HG02571 (cell line): ENCODE results near the gene CLCN1.
"Not testable (repeated sequence)": the region's sequence is repeated elsewhere in the genome, so short reads cannot be mapped to it uniquely, and the experiment has no call there.

Experiments
- ATAC-seq: cut with Tn5 transposase; IDR thresholded peaks from one replicate; pipeline ENCODE4 v1.9.1; 2021; ENCODE audit warnings: mild to moderate bottlenecking, moderate library complexity; ENCODE audit not compliant: unreplicated experiment

Gene CLCN1

GRCh38 chr7:143315776-143316175, at the start of gene CLCN1:
CLCN1 (plus strand) TSS chr7:143316111; CDS start chr7:143316213, 102 bp downstream.
- ATAC-seq: no peak

GRCh38 chr7:143269251-143269650, 46.7 kb upstream of the CLCN1 start:
- ATAC-seq: no peak

- ATAC-seq: no peak
Measured at GRCh38 chr7:143271240-143271639, 44.7 kb upstream of the CLCN1 start.

GRCh38 chr7:143272871-143273270, 43.0 kb upstream of the CLCN1 start:
- no peak for ATAC-seq

GRCh38 chr7:143279186-143280098, 36.5 kb upstream of the CLCN1 start:
- no peak for ATAC-seq

GRCh38 chr7:143280160-143280559, 35.8 kb upstream of the CLCN1 start:
- no peak for ATAC-seq

GRCh38 chr7:143280566-143280965, 35.3 kb upstream of the CLCN1 start:
- ATAC-seq: no peak

GRCh38 chr7:143281529-143281928, 34.4 kb upstream of the CLCN1 start:
- ATAC-seq: no peak

- no peak for ATAC-seq
Measured at GRCh38 chr7:143282124-143282523, 33.8 kb upstream of the CLCN1 start.

- ATAC-seq: no peak
Measured at GRCh38 chr7:143283381-143283780, 32.5 kb upstream of the CLCN1 start.

GRCh38 chr7:143284591-143285469, 31.1 kb upstream of the CLCN1 start, which contains the start of gene TMEM139:
TMEM139 (plus strand) TSS chr7:143284958; CDS start chr7:143285958, 1,000 bp downstream.
- ATAC-seq: no peak

- no peak for ATAC-seq
Measured at GRCh38 chr7:143285470-143285778, 30.5 kb upstream of the CLCN1 start.

- no peak for ATAC-seq
Measured at GRCh38 chr7:143285806-143286521, 29.9 kb upstream of the CLCN1 start.

GRCh38 chr7:143286522-143286890, 29.4 kb upstream of the CLCN1 start:
- no peak for ATAC-seq

- no peak for ATAC-seq
Measured at GRCh38 chr7:143287339-143287934, 28.5 kb upstream of the CLCN1 start.

- peak; percentile 89 for ATAC-seq
Measured at GRCh38 chr7:143287935-143288826, 27.7 kb upstream of the CLCN1 start, which contains the start of gene CASP2. CASP2 (plus strand) TSS chr7:143288351; CDS start chr7:143288456, 105 bp downstream.

- ATAC-seq: no peak
Measured at GRCh38 chr7:143288836-143289235, 27.1 kb upstream of the CLCN1 start.

GRCh38 chr7:143289421-143289820, 26.5 kb upstream of the CLCN1 start:
- no peak for ATAC-seq

- ATAC-seq: not testable (repeated sequence)
Measured at GRCh38 chr7:143289888-143290287, 26.0 kb upstream of the CLCN1 start.

GRCh38 chr7:143290293-143290692, 25.6 kb upstream of the CLCN1 start:
- no peak for ATAC-seq
